Sigmoid colon (tissue), 4 donors: ENCODE measurements around the gene NTHL1.

Experiments used
- EP300 ChIP-seq, 4 donors: sonication (generic); formaldehyde crosslinking; IDR thresholded peaks; one replicate each; pipeline ENCODE4 v1.6.1; 2017; ENCODE audit warnings: antibody characterized with exemption in 4 of 4
- TF ChIP-seq, protein P1 (sequence below), 4 experiments: fragments of 450-650 bp in 3 of 4; fragments of 200-600 bp in 1 of 4; IDR thresholded peaks; one replicate each; pipeline ENCODE4 v1.5.1; 2016 to 2019; ENCODE audit warnings: antibody characterized with exemption in 4 of 4, mild to moderate bottlenecking in 3 of 4, moderate library complexity in 2 of 4

DNA sequence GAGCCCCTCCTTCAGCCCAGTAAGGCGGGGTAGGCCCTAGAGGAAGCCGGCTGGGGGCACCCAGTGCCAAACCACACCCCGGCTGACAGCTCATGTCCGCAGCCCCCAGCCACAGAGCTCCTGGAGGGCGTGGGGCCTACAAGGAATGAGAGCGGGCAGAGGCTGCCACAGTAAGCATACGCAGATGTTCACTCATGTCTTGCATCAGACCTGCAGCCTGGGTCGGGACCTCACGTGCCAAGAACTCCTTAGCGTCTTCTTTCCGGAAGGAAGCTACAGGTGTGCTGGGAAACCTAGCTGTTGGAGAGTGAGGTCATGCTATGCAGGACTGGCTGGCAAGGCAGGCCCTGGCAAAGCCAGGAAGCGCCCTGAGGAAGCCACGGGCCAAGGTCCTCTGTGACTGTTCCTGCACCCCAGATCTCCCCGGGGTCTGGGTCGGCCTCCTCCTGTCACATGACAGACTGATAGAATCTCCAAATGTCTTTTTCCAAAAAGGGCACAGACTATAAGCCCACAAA is 39.6 kb downstream of the NTHL1 start:
- TF ChIP-seq, protein P1, sequence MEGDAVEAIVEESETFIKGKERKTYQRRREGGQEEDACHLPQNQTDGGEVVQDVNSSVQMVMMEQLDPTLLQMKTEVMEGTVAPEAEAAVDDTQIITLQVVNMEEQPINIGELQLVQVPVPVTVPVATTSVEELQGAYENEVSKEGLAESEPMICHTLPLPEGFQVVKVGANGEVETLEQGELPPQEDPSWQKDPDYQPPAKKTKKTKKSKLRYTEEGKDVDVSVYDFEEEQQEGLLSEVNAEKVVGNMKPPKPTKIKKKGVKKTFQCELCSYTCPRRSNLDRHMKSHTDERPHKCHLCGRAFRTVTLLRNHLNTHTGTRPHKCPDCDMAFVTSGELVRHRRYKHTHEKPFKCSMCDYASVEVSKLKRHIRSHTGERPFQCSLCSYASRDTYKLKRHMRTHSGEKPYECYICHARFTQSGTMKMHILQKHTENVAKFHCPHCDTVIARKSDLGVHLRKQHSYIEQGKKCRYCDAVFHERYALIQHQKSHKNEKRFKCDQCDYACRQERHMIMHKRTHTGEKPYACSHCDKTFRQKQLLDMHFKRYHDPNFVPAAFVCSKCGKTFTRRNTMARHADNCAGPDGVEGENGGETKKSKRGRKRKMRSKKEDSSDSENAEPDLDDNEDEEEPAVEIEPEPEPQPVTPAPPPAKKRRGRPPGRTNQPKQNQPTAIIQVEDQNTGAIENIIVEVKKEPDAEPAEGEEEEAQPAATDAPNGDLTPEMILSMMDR (IDR thresholded peaks at IDR 0.05) = no peak
- no peak for TF ChIP-seq EP300 (IDR thresholded peaks at IDR 0.05)
